NCI-H146 (cell line): ENCODE data around the gene COL13A1.

Experiments
- DNase-seq: peaks from one replicate; lab custom pipeline; 2025; lab: John Stamatoyannopoulos, UW

COL13A1 gene

GRCh38 chr10:69949770-69950169 is 148.1 kb downstream of the COL13A1 start:
- no peak for DNase-seq

GRCh38 chr10:69951658-69952057 is 150.0 kb downstream of the COL13A1 start:
- no peak for DNase-seq

GRCh38 chr10:69952069-69952800 is 150.5 kb downstream of the COL13A1 start:
- no peak for DNase-seq

GRCh38 chr10:69952821-69953221 is 151.1 kb downstream of the COL13A1 start:
- no peak for DNase-seq

- DNase-seq, result no peak
Measured at GRCh38 chr10:69953851-69954250, 152.1 kb downstream of the COL13A1 start.

- no peak for DNase-seq
Measured at GRCh38 chr10:69955211-69955805, 153.6 kb downstream of the COL13A1 start.

- no peak for DNase-seq
Measured at GRCh38 chr10:69955897-69956740, 154.4 kb downstream of the COL13A1 start.

GRCh38 chr10:69956741-69957230 is 155.1 kb downstream of the COL13A1 start:
- DNase-seq, result no peak

- DNase-seq, result no peak
Measured at GRCh38 chr10:69957241-69957885, 155.7 kb downstream of the COL13A1 start.

GRCh38 chr10:69957886-69958555 is 156.3 kb downstream of the COL13A1 start:
- peak; percentile 55 for DNase-seq

- no peak for DNase-seq
Measured at GRCh38 chr10:69958556-69958902, 156.8 kb downstream of the COL13A1 start.

- DNase-seq, result no peak
Measured at GRCh38 chr10:69959911-69960310, 158.2 kb downstream of the COL13A1 start.

GRCh38 chr10:69960606-69960987 is 158.9 kb downstream of the COL13A1 start:
- DNase-seq, result no peak

GRCh38 chr10:69960988-69961880 is 159.5 kb downstream of the COL13A1 start:
- no peak for DNase-seq

- no peak for DNase-seq
Measured at GRCh38 chr10:69961881-69962745, 160.4 kb downstream of the COL13A1 start.

- no peak for DNase-seq
Measured at GRCh38 chr10:69962746-69963135, 161.0 kb downstream of the COL13A1 start.

GRCh38 chr10:69963178-69963834 is 161.6 kb downstream of the COL13A1 start:
- DNase-seq, result peak; percentile 52

- no peak for DNase-seq
Measured at GRCh38 chr10:69963835-69964710, 162.4 kb downstream of the COL13A1 start.
